HT-29 (cell line): Measurements from ENCODE around the gene GSTA4. TPM values are rescaled to one million over a fixed set of nuclear protein-coding genes. Genes with fewer than 3 reads are reported as not detected.
A peak's percentile ranks its signal among the peaks of the same experiment; 100 is the strongest.

Experiments
- DNase-seq: peaks from one replicate; pipeline ENCODE4 v3.0.0-alpha.2; 2015; ENCODE audit warnings: low spot score
- total RNA-seq: library from RNA; depleted of rRNA; stranded (reverse); fragments of >200 nt; shearing (Covaris generic); gene quantifications from 2 replicates; pipeline ENCODE4 v1.2.3, GENCODE V29; 2014; rRNA removed

GSTA4 gene, protein sequence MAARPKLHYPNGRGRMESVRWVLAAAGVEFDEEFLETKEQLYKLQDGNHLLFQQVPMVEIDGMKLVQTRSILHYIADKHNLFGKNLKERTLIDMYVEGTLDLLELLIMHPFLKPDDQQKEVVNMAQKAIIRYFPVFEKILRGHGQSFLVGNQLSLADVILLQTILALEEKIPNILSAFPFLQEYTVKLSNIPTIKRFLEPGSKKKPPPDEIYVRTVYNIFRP
- total RNA-seq = 4.1 and 5.4 TPM in 2 replicates

DNA sequence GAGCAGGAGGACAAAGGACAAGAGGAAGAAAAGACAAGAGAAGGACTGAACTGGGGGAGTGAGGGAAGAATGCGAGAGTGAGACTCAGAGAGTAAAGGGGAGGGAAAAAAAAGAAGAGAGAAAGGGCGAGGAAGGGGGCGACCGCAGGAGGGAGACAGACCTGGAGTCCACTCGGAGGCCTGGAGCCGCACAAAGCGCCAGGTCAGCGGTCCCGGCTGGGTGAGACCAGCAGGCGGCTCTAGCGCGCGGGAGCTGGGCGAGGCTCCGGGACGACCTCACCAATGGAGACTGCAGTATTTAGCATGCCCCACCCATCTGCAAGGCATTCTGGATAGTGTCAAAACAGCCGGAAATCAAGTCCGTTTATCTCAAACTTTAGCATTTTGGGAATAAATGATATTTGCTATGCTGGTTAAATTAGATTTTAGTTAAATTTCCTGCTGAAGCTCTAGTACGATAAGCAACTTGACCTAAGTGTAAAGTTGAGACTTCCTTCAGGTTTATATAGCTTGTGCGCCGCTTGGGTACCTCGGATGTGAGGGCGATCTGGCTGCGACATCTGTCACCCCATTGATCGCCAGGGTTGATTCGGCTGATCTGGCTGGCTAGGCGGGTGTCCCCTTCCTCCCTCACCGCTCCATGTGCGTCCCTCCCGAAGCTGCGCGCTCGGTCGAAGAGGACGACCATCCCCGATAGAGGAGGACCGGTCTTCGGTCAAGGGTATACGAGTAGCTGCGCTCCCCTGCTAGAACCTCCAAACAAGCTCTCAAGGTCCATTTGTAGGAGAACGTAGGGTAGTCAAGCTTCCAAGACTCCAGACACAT lies at the start of gene GSTA4:
GSTA4 (minus strand) TSS at position 196 of the 824 bp plus-strand sequence. CDS start 1,041 bp downstream, outside the sequence.
- DNase-seq = peak; percentile 97

DNA sequence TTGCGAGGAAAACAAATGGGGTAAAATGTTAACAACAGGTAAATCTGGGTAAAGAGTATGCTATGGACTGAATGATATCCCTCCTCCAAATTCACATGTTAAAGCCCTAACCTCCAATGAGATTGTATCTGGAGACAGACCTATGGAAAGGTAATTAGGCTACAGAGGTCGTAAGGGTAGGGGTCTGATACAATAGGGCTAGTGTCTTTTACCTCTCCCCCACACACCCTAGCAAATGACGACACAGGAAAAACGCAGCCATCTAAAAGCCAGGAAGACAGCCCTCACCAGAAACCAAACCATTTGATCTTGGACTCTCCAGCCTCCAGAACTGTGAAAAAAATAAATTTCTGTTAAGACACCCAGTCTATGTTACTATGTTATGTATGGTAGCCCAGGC lies 49.5 kb upstream of the GSTA4 start:
- DNase-seq = no peak

DNA sequence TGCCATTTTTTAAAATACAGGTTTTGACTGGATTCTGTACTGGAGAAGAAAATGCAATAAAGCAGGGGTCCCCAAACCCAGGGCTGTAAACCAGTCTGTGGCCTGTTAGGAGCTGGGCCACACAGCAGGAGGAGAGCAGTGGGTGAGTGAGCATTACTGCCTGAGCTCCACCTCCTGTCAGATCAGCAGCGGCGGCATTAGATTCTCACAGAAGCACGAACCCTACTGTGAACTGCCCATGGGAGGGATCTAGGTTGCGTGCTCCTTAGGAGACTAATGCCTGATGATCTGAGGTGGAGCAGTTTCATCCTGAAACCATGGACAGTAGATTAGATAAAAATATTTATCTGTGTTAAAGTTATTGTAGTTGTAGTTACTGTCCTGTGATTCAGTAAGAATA lies 49.0 kb upstream of the GSTA4 start:
- no peak for DNase-seq

DNA sequence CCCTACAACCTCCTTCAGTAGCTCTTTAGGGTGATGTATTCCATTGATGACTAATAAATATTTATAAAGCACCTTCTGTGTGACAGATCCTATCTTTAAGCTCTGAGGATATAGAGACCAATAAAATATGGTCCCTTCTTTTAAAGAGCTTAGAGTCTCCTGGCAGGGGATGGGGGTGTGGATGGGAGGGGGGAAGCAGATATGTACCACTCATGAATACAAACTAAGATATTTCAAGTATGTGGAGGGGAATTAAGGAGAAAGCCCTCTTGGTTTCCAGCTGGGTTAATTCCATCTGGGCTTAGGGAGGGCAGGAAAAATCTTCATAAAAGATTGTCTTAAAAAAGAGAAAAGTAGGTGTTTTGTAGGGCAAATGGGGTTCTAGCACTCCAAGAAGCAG lies 48.5 kb upstream of the GSTA4 start:
- no peak for DNase-seq

DNA sequence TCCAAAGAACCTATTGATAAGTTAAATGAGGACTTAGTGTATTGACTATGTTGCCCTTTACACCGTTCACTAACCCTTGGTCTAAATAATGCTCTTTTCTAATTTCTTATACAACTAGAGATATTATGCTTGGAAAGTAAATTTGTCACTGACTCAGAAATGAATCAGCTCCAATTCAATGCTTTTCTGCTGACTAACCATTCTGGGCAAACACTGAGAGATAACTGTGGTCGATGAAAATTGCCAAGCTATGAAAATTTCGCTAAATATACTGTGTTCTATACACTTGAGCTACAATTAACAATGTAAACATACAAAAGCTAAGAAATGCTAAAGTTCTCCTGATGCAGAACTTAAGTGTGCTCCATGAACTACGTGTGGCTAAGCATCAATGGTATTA lies 47.0 kb upstream of the GSTA4 start:
- peak; percentile 26 for DNase-seq

DNA sequence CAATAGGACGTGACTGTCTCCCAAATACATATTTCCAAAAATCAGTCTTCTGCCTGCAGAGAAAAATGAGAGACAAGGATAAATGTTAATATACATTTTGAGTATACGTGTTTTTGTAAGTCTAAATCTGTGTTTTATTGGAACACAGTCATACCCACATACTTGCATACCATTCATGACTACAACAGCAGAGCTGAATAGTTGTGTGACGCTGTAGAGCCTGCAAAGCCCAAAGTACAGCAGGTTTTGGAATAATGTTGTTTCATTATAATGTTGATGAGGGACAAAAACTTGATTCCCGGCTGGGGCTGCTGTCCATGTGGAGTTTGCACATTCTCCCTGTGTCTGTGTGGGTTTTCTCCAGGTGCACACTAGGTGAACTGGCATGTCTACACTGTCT lies 46.3 kb upstream of the GSTA4 start:
- DNase-seq = no peak

DNA sequence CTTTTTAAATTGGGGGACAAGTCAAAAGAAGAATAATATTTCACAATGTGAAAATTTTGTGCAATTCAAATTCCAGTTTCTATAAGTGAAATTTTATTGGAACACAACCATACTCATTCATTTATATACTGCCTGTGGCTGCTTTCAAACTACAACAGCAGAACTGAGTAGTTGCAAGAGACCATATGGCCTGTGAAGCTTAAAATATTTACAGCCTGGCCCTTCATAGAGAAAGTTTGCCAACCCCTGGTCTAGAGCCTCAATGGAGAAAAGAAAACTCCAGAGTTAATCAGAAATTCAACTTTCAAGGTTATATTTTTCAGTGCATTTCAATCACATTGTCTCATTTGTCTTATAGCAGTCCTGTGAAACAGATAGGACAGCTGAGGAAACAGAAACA lies 43.5 kb upstream of the GSTA4 start:
- no peak for DNase-seq

DNA sequence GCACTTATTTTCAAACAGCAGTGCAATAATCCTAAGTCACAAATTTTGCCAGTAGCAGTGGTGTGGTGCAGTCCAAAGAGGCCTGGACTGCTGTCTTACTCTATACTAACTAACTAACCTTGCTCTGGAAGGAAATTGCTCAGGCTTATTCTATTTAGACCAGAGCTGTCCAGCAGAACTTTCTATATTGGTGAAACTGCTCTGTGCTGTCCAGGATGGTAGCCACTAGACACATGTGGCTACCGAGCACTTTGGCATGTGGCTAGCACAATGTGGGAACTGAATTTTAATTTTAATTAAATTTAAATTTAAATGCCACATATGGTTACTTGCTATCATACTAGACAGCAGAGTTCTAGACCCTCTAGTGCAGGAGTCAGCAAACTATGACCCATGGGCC lies 43.1 kb upstream of the GSTA4 start:
- DNase-seq = no peak

DNA sequence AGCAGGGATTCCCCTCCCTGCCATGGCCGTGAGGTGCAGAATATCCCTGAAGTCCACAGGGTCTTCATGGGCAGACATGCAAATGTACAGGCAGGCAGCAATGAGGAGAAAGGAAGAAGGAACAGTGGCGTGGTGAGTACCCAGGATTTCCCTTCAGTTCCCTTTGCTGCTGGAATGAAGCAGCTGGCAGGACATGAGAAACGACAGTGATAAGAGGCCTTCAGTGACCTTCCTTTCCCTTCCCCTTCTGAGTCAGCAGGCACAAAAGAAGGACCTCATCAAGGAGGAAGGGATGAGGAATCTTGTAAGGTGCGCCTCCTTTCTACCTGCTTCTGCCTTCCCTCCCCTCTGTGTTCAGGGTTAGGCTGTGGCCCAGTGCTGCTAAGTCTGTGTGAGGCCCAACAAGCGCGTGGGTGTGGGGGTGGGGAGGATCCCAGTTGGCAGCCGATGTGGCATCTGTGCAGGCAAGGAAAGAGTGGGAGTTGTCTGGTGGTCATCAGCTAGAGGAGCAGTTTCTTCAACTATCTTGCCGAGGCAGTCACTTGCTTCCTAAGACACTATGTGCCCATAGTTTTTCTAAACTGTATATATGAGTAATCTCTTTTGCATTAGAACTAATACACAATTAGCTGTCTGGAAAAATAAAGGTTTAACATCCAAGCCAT lies 40.6 kb upstream of the GSTA4 start:
- no peak for DNase-seq

DNA sequence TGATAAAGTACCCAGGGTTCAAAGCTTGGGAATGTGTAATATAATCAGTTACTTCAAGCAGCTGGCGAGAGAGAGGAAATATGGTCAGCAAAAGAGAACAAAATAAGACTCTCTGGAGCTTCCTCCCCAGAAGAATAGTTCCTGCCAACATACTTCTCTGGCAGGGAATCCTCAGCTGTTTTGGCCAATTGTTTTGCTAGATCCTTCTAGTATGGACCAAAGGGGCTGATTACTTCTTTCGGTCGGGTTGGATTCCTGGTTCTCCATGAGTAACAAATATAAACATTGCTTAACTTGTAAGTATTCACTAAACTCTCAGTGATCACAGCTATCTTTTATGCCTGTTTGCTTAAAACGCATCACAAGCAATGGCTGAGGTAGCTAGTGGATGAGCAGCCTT lies 38.7 kb upstream of the GSTA4 start:
- DNase-seq = no peak

DNA sequence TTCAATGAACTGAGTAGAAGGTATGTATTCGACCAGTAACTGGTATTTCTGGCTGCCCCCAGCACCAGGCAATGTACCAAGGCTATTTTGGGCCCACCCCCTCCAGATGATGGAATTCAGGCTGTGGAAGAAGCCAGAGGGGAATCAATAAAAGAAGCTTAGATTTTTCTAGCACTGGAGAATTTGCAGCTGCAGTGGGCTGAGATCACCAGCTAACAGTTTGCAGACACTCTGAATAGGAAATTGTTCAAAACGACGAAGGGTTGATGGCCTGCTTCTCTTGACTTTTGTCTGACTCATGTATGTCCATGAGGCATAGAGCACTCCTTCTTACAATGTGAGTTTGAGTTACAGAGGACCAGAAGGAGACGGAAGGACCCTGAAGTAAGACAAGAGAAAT lies 37.8 kb upstream of the GSTA4 start:
- DNase-seq = no peak

DNA sequence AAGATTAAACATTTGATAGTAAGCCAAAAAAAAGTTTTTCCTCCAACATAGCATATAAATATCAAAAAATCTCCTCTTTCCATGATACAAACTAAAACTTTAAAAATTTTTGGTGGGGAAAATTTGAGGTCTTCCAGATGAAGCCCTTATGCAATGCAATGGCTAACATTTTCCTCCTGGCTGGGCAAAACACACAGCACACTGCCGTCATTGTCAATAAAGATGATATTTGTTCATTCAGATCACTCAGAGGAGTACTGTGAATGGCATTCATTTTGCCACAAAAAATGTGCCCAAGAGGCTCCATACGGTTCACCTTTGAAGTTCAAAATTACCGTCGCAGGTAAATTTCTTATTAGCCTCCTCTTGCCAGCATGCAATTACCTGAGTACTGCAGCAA lies 36.2 kb upstream of the GSTA4 start:
- no peak for DNase-seq

DNA sequence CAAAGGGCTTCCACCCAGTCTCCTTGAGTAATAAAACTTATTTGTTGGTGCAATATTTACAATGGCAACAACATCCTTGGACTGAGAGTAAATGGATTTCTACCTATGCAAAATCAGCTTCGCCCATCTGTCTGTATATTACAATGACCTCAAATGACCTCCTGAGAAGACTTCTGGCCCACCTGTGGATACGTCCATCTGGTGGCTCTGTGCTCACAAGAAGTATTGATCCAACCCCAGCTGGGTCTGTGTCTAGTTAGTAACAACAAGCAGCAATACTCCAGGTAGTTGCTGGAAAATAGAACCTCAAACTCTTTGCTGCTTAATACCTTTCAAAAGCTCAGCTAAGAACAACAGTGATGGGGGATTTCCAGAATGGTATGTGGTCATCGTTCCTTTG lies 34.7 kb upstream of the GSTA4 start:
- no peak for DNase-seq

DNA sequence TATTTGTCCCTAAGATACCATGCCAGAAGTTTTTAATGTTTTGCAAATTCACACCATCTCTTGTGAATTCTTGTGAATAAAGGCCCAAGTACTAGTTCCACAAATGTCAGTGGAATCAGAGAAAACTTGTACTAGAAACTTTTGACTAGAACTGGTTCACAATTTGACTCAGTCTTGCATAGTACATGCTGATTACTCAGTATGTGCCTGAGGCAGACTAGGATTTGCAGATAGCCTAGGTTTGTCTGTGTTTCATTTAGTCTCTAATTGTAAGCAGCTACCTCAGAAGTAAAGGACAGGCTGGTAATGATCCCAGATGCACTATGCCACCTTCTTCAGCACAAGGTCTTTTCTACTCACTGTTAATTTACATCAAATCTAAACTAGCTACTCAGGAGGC lies 34.2 kb upstream of the GSTA4 start:
- DNase-seq = no peak

DNA sequence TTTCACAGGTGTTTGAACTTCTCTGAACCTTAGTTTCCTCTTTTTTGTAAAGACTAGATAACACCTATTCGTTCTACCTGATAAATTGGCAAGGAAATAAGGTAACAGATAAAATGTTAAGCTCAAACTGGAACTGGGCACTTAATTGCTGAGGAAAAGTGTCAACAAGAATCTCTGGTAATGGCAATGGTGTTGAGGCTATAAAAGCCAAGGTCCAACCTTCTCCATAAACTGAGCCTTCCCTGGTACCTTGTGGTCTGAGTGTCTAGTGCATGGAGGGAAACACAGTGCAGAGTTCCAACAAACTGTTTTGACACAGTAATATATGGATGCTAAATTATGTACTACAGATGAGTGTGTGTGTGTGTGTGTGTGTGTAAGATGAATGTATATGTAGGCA lies 33.4 kb upstream of the GSTA4 start:
- DNase-seq = no peak

DNA sequence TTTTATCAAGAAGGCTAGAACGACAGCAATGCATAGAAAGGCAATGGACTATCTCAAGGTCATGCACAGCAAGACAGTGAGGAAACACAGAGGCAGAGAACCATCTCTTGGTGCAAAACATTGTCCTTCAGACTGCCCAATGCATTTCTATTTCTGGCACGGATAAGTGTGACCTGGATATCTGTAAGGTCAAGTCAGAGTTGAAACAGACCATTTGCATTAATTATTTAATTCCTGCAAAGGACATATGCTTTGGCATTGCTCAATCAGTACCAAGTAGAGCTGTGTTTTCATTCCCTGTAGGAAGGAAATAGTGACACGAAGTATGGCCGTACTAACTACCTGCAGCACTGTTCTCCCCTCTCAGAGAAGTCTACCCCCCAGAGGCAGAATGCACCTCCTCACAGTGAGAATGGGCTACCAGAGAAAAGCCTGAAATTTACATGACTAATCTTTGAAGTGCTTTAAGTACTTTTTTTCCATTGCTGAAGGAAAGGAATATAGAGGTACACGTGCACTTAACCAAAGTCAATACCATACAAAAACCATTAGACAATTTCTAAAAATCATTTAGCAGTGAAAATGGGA lies 32.1 kb upstream of the GSTA4 start:
- no peak for DNase-seq

DNA sequence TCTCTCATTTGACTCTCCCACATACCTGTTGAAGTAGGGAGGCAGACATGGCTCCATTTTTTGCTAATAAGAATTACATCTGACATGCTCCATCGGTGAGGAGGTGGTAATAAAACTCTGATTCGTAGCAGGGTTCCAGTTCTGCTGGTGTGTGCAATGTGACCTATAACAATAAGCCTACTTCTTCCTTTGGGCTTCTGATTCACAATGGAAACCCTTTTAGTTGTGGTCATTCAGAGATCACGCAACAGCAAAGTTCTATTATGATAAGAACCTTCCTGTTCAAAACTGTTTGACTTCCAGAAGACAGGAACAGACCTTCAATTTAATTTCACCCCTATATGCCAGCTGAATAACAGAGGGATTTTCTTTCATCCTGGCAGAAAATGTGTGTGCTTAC lies 31.4 kb upstream of the GSTA4 start:
- no peak for DNase-seq

DNA sequence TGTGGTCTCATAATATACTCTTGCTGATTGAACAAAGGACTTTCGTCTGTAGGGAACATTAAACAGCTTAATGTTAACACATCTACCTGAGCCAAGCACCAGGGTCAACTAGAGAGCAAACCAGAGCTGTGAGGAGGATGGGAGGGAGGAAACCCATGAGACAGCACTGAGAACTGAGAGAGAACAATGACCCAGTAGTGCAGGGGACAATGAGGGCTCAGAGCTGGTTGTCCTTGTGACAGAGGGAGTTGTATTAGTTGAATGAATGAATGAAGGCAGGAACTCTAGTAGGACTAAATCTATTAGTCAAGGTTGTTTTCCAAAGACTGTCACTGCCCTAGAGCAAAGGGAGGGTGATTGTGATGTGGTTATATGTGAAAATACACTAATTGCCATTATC lies 28.2 kb upstream of the GSTA4 start:
- no peak for DNase-seq

DNA sequence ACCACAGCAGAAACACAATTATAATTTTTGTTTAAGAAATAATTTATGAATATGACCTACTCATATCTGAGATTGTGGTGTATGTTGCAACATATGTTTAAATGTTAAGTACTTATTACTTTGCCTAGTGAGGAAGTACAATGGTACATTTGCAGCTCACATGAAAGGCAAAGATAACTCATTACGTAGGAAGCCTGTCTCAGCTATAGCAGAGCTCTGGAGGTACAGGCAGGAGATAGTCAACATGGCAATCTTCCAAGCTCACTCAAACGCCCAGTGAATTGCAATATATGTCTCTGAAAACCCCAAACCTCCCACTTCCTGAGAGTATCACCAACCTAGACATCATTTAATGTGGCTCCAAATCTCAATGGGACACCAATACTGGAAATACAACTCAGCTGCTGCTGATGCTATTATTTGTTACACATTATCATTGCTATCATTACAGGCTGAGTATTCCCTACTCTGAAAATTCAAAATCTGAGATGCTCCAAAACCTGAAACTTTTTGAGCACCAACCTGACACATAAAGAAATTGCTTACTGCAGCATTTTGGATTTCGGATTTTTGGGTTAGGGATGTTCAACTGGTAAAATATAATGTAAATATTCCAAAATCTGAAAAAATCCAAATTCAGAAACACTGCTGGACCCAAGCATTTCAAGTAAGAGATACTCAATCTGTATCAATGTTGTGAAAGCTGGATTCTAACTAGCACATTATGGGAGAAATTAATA lies 25.1 kb upstream of the GSTA4 start:
- DNase-seq = no peak

DNA sequence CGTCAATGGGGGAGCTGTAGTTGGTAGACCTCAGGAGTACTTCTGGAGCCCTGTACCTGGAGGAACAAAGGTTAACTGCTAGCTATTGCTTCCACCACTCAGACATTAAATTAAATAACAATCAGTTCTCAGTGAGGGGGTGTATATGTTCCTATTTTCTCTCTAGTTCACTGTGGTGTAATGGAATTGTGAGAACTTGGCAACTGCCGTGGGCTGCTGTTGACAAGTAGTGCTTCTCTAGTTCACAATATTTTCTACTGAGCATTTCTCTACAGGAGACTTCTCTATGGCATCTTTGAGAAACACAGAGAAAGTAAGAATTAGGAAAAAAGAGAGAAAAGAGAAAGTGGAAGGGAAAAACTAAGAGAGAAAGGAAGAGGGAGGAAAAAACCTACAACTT lies 23.4 kb upstream of the GSTA4 start:
- DNase-seq = no peak

DNA sequence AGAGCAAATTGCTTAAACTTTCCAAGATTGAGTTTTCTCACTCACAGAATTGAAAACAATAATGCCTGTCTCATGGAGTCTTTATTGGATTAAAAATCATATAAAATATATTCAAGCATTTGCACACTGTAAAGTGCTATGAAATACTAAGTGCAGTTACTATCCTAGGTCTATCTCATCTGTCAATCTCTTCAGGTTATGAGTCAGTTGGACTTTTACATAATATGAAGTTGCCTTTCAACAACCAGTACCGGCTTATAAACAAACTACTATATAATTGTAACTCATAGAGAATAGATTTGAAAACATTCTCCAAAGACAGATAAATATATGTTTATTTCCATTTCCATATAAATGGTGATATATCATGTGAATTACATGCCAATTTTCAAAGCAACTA lies 20.4 kb upstream of the GSTA4 start:
- DNase-seq = no peak

DNA sequence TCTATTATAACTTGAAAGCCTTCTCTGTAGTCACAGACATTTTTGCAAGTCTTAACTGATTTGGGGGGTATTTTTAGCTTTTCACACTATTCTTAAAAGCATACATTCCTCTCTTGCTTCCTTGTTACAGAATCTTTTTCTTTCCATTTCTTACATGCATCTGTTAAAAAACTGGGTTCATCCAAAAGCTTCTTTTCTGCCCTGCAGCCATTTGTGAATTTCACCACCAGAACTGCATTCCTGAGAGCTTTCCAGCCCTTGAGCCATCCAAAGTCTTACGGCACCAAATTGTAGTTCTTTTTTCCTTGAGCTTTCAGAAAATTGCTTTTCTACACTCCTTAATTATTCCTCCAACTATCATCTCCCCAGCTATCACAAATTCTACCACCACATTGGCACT lies 19.7 kb upstream of the GSTA4 start:
- DNase-seq = no peak
